CD4-positive, alpha-beta T cell (primary cell): ENCODE data around the gene TAF4B. TPM values are rescaled to one million over a fixed set of nuclear protein-coding genes. Genes with fewer than 3 reads are reported as not detected.

Source experiments
- ATAC-seq: fragments of 200-7000 bp; cut with Tn5 transposase; one replicate; pipeline ENCODE4 v1.10.0; 2022; ENCODE audit warnings: mild to moderate bottlenecking; ENCODE audit not compliant: poor library complexity
- CTCF ChIA-PET: fragments of 350-600 bp; sonication (Branson Sonifier 250); formaldehyde crosslinking; loops from one replicate; lab custom pipeline; 2021; ENCODE audit warnings: antibody characterized with exemption, inconsistent platforms; lab: Charles Lee
- POLR2A ChIA-PET: fragments of 350-600 bp; sonication (Branson Sonifier 250); formaldehyde crosslinking; loops from one replicate; lab custom pipeline; 2021; ENCODE audit warnings: antibody characterized with exemption, inconsistent platforms; lab: Charles Lee
- DNase-seq, 14 experiments: peaks; one replicate each; pipeline ENCODE4 v3.0.0-alpha.2; 2013 to 2020; ENCODE audit warnings: mixed read lengths in 2 of 14
- H3K27ac ChIP-seq, 2 donors: one replicate each; pipeline versions ENCODE4 v1.5.1 to v1.7.0; 2013; ENCODE audit warnings: low read length in 2 of 2, low read depth in 1 of 2, mild to moderate bottlenecking in 1 of 2
- H3K27me3 ChIP-seq, 2 experiments: 1 replicate in 1 of 2; 2 replicates in 1 of 2; pipeline versions ENCODE4 v1.6.1 to v1.7.0; 2013; ENCODE audit warnings: low read length in 2 of 2, control low read depth in 1 of 2, mild to moderate bottlenecking in 1 of 2, moderate library complexity in 1 of 2; ENCODE audit not compliant: insufficient read depth in 2 of 2, control insufficient read depth in 1 of 2
- H3K36me3 ChIP-seq: one replicate; pipeline ENCODE4 v1.6.1; 2013; ENCODE audit warnings: low read length, control low read depth; ENCODE audit not compliant: insufficient read depth
- H3K4me1 ChIP-seq: one replicate; pipeline ENCODE4 v1.6.1; 2013; ENCODE audit warnings: low read length, control low read depth; ENCODE audit not compliant: insufficient read depth
- H3K4me3 ChIP-seq: one replicate; pipeline ENCODE4 v1.5.1; 2013; ENCODE audit warnings: mild to moderate bottlenecking, low read length, moderate library complexity
- H3K9me3 ChIP-seq, 2 experiments: 1 replicate in 1 of 2; 2 replicates in 1 of 2; pipeline versions ENCODE4 v1.6.1 to v1.7.0; 2013; ENCODE audit warnings: low read length in 2 of 2, mild to moderate bottlenecking in 2 of 2, control low read depth in 1 of 2, moderate library complexity in 1 of 2; ENCODE audit not compliant: control insufficient read depth in 1 of 2, insufficient read depth in 1 of 2
- H3K27ac Mint-ChIP-seq: one replicate; pipeline ENCODE4 v1.8.0; 2020; ENCODE audit warnings: mixed read lengths
- H3K27me3 Mint-ChIP-seq: one replicate; pipeline ENCODE4 v1.8.0; 2021; ENCODE audit warnings: mixed read lengths
- H3K36me3 Mint-ChIP-seq: one replicate; pipeline ENCODE4 v1.8.0; 2021; ENCODE audit warnings: low read depth, mixed read lengths
- H3K4me1 Mint-ChIP-seq: one replicate; pipeline ENCODE4 v1.8.0; 2021; ENCODE audit warnings: low read depth, mixed read lengths
- H3K4me3 Mint-ChIP-seq: one replicate; pipeline ENCODE4 v1.8.0; 2020; ENCODE audit warnings: mild to moderate bottlenecking, mixed read lengths
- H3K9me3 Mint-ChIP-seq: one replicate; pipeline ENCODE4 v1.8.0; 2020; ENCODE audit warnings: mixed read lengths
- intact Hi-C, 2 experiments: fragments of 100-400 bp; cut with DNase I in 1 of 2; cut with micrococcal nuclease in 1 of 2; formaldehyde crosslinking; loops; one replicate each; pipeline versions ENCODE4 v1.15.1 to v1.9.0; 2023 to 2025; cut with DNase I, micrococcal nuclease
- total RNA-seq, 174 experiments: library from RNA in 2 of 174; stranded (reverse) in 2 of 174; gene quantifications; one replicate each; pipeline ENCODE4 v1.2.3 and lab custom pipeline; 2021 to 2026
- TF ChIP-seq, protein P1 (sequence below): fragments of 200-600 bp; IDR thresholded peaks from one replicate; pipeline ENCODE4 v1.8.0; 2022; ENCODE audit warnings: antibody characterized with exemption, mild to moderate bottlenecking

The TAF4B gene
- total RNA-seq, 2 experiments from 2014 or later, result 13.7 to 14.1 TPM

DNA sequence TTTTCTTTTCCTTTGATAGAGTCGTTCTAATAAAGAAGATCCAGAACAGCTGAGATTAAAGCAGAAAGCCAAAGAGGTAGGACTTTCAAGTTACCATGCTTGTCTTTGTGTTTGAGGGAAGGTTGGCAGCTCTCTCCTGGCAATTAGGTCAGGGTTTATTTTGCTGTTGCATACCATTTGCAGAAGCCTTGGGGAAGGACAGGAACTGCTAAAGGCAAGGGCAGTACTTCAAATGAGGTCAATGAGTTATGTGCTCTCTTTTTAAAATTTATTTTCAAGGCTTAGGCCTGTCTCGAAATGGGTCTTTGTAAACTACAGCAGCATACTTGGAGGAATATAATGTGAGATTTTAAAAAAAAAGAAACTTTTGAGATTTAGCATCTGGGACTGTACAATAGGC, 108.9 kb downstream of the TAF4B start:
- H3K27me3 Mint-ChIP-seq, result no peaks in the 10 kb centered on the region
- ATAC-seq (no peak), DNase-seq (no peak)
- H3K4me3 Mint-ChIP-seq, result no peak overlapping the region
- CTCF ChIA-PET, result no interaction called here
- POLR2A ChIA-PET, result no interaction called here
- H3K9me3 Mint-ChIP-seq, result no peaks in the 10 kb centered on the region
- TF ChIP-seq, protein P1, sequence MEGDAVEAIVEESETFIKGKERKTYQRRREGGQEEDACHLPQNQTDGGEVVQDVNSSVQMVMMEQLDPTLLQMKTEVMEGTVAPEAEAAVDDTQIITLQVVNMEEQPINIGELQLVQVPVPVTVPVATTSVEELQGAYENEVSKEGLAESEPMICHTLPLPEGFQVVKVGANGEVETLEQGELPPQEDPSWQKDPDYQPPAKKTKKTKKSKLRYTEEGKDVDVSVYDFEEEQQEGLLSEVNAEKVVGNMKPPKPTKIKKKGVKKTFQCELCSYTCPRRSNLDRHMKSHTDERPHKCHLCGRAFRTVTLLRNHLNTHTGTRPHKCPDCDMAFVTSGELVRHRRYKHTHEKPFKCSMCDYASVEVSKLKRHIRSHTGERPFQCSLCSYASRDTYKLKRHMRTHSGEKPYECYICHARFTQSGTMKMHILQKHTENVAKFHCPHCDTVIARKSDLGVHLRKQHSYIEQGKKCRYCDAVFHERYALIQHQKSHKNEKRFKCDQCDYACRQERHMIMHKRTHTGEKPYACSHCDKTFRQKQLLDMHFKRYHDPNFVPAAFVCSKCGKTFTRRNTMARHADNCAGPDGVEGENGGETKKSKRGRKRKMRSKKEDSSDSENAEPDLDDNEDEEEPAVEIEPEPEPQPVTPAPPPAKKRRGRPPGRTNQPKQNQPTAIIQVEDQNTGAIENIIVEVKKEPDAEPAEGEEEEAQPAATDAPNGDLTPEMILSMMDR, result no peak
- H3K27me3 ChIP-seq, result no peaks in the 10 kb centered on the region
- intact Hi-C loops, result loop anchor here (5.0 kb wide), 2 partner anchors 413 to 1733 kb away; no protein-coding TSS in a partner anchor
- peaks cover 7% of the 10 kb centered on the region for H3K36me3 ChIP-seq
- H3K27ac Mint-ChIP-seq, result no peak overlapping the region
- peaks cover 10% of the 10 kb centered on the region for H3K4me1 Mint-ChIP-seq
- H3K9me3 ChIP-seq, result no peaks in the 10 kb centered on the region
- H3K4me3 ChIP-seq, result no peak overlapping the region
- H3K27ac ChIP-seq, result no peak overlapping the region
- no peaks in the 10 kb centered on the region for H3K4me1 ChIP-seq
- peaks cover 24% of the 10 kb centered on the region for H3K36me3 Mint-ChIP-seq

DNA sequence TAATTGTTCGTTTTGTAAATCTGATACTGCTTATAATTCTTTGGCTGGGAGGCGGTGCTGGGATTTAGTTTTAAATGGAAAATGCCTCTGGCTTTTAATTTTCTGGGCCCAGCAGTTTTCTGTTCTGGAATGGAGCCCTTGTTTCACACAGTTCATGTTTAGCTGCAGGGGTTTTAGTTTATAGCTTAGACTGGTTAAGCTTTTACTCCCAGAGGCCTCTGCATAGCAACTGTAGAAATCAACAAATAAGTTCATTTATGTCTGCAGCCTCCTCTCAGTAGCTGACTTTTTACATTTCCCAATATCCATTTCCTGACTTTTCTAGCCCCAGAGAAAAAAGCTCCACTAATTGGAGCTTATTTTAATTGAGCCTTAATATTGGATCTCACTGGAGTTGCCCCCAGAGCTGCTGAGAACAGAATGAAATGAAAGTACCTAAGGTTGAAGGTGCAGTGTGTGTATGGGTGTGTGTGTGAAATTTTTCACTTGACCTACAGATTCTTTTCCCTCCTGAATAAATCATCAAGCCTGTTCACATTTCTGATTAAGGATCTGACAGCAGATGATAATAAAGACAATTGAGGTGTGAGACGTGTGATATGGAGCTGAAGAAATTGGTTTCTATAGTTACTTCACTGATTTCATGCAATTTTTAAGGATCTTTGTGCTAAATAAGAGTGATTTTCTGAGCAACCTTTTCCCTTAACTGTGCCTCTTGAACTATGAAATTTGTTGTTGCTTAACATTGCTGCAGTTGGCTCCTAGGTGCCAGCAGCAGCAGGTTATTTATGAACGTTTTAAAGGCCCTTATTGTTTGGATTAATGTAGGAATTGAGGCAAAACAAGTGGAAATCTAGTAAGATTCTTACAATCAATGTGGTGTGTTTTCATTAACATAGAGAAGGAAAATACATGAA, 109.6 kb downstream of the TAF4B start:
- no peak overlapping the region for H3K27ac ChIP-seq
- H3K27me3 ChIP-seq, result no peaks in the 10 kb centered on the region
- CTCF ChIA-PET, result no interaction called here
- no peak for DNase-seq
- ATAC-seq, result no peak
- POLR2A ChIA-PET, result no interaction called here
- no peak overlapping the region for H3K4me3 ChIP-seq
- Mint-ChIP-seq H3K4me3 (no peak overlapping the region), H3K9me3 (no peaks in the 10 kb centered on the region), H3K27ac (no peak overlapping the region), H3K27me3 (no peaks in the 10 kb centered on the region), H3K36me3 (peaks cover 24% of the 10 kb centered on the region), H3K4me1 (peaks cover 10% of the 10 kb centered on the region)
- no peaks in the 10 kb centered on the region for H3K4me1 ChIP-seq
- intact Hi-C loops, result loop anchor here (1.0 to 5.0 kb wide), 3 partner anchors 414 to 1734 kb away; no protein-coding TSS in a partner anchor
- no peaks in the 10 kb centered on the region for H3K9me3 ChIP-seq
- TF ChIP-seq, protein P1, result no peak
- H3K36me3 ChIP-seq, result peaks cover 7% of the 10 kb centered on the region

DNA sequence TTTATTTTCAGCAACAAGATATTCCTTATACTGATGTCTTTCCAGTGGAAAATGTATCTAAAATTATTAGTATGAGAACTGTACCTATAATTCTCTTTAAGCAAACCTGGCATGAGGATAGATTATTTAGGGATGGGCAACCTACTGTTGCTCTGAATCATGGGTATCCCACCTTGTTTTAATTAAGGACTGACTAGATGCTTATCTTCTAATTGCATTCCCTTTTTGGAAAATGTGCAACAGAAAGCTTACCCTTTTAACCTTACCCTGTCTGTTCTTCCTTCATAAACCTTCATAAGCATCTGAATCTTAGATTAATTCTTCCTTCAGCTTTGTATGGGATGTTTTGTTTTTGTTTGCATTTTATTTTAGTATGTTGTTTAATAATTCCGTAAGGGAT, 110.3 kb downstream of the TAF4B start:
- CTCF ChIA-PET, result no interaction called here
- Histone ChIP-seq H3K27ac (no peak overlapping the region), H3K9me3 (no peaks in the 10 kb centered on the region), H3K27me3 (no peaks in the 10 kb centered on the region), H3K4me3 (no peak overlapping the region), H3K4me1 (no peaks in the 10 kb centered on the region), H3K36me3 (peaks cover 7% of the 10 kb centered on the region)
- no peaks in the 10 kb centered on the region for H3K9me3 Mint-ChIP-seq
- H3K4me3 Mint-ChIP-seq, result no peak overlapping the region
- peaks cover 31% of the 10 kb centered on the region for H3K36me3 Mint-ChIP-seq
- intact Hi-C loops, result loop anchor here (1.0 to 5.0 kb wide), 3 partner anchors 414 to 1734 kb away; no protein-coding TSS in a partner anchor
- TF ChIP-seq, protein P1, result no peak
- ATAC-seq (no peak), DNase-seq (no peak)
- no peak overlapping the region for H3K27ac Mint-ChIP-seq
- H3K27me3 Mint-ChIP-seq, result no peaks in the 10 kb centered on the region
- peaks cover 10% of the 10 kb centered on the region for H3K4me1 Mint-ChIP-seq
- POLR2A ChIA-PET, result no interaction called here
